Esophagus squamous epithelium (tissue), 5 donors: Measurements from ENCODE around the gene CADPS. TPM values are rescaled to one million over a fixed set of nuclear protein-coding genes. Genes with fewer than 3 reads are reported as not detected.

Source experiments
- DNase-seq: peaks from one replicate; lab custom pipeline; 2025; lab: John Stamatoyannopoulos, UW
- H3K27ac ChIP-seq, 4 donors: fragments of 200-600 bp; sonication (generic); one replicate each; pipeline ENCODE4 v1.5.1; 2016 to 2019; ENCODE audit warnings: mild to moderate bottlenecking in 1 of 4
- H3K27me3 ChIP-seq, 4 donors: fragments of 200-600 bp; sonication (generic); 1 replicate in 3 of 4; 2 replicates in 1 of 4; pipeline versions ENCODE4 v1.5.1 to v1.6.0; 2017 to 2021; ENCODE audit warnings: antibody characterized with exemption in 1 of 4
- H3K36me3 ChIP-seq, 3 donors: fragments of 200-600 bp; sonication (generic); one replicate each; pipeline ENCODE4 v1.5.1; 2016 to 2019
- H3K4me1 ChIP-seq, 3 donors: fragments of 200-600 bp; sonication (generic); one replicate each; pipeline ENCODE4 v1.5.1; 2017 to 2019
- H3K4me3 ChIP-seq, 4 donors: fragments of 200-600 bp; sonication (generic); 1 replicate in 3 of 4; 2 replicates in 1 of 4; pipeline ENCODE4 v1.5.1; 2016 to 2019; ENCODE audit warnings: mild to moderate bottlenecking in 2 of 4, moderate library complexity in 1 of 4
- H3K9me3 ChIP-seq, 3 donors: fragments of 200-600 bp; sonication (generic); one replicate each; pipeline ENCODE4 v1.5.1; 2016 to 2019
- POLR2A ChIP-seq, 4 donors: fragments of 450-650 bp; IDR thresholded peaks; one replicate each; pipeline ENCODE4 v1.6.1; 2017; ENCODE audit warnings: antibody characterized with exemption in 4 of 4, mild to moderate bottlenecking in 4 of 4, moderate library complexity in 3 of 4
- WGBS, 2 donors: methylation state at CpG; one replicate each; pipeline ENCODE4 v1.1.5; 2018; 5-methylcytosine and 5-hydroxymethylcytosine counted together
- intact Hi-C: fragments of 100-400 bp; cut with DNase I; formaldehyde crosslinking; loops from one replicate; pipeline ENCODE4 v1.15.0; 2022
- total RNA-seq, 4 donors: library from RNA; depleted of rRNA; stranded (reverse); fragments of >200 nt; gene quantifications; one replicate each; pipeline ENCODE4 v1.1.0, GENCODE V29; 2016
- TF ChIP-seq, protein P1 (sequence below), 6 experiments: fragments of 450-650 bp in 4 of 6; fragments of 200-600 bp in 2 of 6; sonication (generic) in 2 of 6; IDR thresholded peaks; one replicate each; pipeline ENCODE4 v1.5.1; 2016 to 2019; ENCODE audit warnings: antibody characterized with exemption in 6 of 6, mild to moderate bottlenecking in 4 of 6, moderate library complexity in 4 of 6
- donor health status: DM: yes; HTN: yes; CAD: no.

CADPS gene
- total RNA-seq, 4 donors from 2014 or later: 0.09 to 4.8 TPM; not detected in 2

DNA sequence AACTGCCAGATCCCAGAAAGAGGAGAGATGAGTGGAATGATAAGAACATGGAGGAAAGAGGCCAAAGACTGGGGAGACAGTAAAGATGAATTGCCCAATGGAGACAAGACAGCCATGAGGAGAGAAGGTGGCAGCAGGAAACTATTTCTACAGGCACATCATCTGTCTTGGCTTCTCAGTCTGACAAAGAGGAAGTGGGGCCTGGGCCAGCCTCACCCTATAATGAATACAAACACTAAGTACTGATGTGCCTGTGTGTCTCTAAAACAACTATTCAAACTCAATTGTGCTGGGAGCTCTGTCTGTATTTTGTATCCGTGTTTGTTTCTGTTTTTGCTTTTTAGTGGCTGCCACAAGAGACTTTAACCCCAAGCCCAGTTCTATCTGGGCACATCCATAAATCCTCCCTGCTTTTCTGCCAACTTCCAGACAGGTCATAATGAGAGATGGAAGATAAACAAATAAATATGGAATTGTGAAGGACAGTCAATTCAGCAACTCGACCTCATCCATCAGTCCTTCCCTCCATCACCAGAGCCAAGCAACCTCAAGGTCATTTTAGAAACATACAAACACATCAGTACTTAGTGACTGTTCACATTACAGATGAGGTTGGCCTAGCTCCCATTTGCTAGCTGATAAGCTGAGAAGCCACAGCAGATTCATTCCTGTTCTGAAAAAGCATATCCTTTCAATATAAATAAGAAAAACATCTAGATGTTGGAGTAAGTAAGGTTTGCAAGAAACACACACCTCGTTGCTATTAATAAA lies 116.7 kb downstream of the CADPS start:
- WGBS, 2 donors: 39 to 48% methylated on average over 3 of the region's 3 CpGs
- no peak for DNase-seq
- H3K36me3 ChIP-seq: no peaks in the 10 kb centered on the region
- H3K9me3 ChIP-seq: no peaks in the 10 kb centered on the region
- TF ChIP-seq POLR2A (IDR thresholded peaks at IDR 0.05): no peak
- intact Hi-C loops: no loop called here
- no peaks in the 10 kb centered on the region for H3K27me3 ChIP-seq
- no peak overlapping the region for H3K27ac ChIP-seq
- H3K4me3 ChIP-seq: no peak overlapping the region
- H3K4me1 ChIP-seq: no peaks in the 10 kb centered on the region

DNA sequence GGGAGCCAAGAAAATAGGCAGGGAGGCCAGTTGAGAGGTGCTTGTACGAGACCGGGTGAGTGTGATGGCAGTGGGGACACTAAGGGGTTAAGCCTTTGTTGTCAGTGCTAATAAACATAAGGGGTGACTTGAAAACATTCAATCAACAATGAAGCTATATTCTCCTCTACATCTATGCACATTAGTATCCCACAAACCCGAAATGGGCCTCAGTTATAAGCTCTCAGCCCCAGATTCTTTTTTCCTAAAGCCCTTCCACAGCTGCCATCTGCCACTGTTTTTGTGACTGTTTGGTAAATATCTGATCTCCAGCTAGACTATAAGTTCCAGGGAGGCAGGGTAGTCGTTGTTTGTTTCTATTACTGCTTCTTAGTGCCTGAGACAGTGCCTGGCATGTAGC lies 118.2 kb downstream of the CADPS start:
- no peaks in the 10 kb centered on the region for H3K9me3 ChIP-seq
- 59 to 62% methylated on average over 4 of the region's 4 CpGs for WGBS, 2 donors
- DNase-seq: no peak
- no peak for TF ChIP-seq POLR2A (IDR thresholded peaks at IDR 0.05)
- TF ChIP-seq, protein P1, sequence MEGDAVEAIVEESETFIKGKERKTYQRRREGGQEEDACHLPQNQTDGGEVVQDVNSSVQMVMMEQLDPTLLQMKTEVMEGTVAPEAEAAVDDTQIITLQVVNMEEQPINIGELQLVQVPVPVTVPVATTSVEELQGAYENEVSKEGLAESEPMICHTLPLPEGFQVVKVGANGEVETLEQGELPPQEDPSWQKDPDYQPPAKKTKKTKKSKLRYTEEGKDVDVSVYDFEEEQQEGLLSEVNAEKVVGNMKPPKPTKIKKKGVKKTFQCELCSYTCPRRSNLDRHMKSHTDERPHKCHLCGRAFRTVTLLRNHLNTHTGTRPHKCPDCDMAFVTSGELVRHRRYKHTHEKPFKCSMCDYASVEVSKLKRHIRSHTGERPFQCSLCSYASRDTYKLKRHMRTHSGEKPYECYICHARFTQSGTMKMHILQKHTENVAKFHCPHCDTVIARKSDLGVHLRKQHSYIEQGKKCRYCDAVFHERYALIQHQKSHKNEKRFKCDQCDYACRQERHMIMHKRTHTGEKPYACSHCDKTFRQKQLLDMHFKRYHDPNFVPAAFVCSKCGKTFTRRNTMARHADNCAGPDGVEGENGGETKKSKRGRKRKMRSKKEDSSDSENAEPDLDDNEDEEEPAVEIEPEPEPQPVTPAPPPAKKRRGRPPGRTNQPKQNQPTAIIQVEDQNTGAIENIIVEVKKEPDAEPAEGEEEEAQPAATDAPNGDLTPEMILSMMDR (IDR thresholded peaks at IDR 0.05): no peak
- no peaks in the 10 kb centered on the region for H3K4me1 ChIP-seq
- intact Hi-C loops: no loop called here
- H3K27ac ChIP-seq: no peak overlapping the region
- no peaks in the 10 kb centered on the region for H3K36me3 ChIP-seq
- no peak overlapping the region for H3K4me3 ChIP-seq
- no peaks in the 10 kb centered on the region for H3K27me3 ChIP-seq

DNA sequence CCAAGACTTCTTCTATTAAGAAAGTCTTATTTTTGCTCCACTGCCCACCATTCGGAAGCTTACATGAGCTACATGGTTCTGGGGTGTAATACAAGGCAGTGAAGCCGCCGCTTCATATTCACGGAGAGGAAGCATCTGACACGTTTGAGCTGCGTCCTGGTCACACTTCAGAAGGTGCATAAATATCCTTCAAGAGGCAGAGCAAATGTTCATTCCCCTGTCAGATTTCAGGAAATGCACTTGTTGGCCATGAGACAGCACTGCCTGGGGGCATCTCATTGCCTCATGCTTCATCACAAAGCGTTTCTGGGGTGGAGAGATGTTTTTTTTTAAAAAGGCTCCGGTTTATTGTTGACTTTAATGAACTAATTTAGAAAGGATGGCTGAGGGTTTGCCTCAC lies 119.9 kb downstream of the CADPS start:
- DNase-seq: no peak

DNA sequence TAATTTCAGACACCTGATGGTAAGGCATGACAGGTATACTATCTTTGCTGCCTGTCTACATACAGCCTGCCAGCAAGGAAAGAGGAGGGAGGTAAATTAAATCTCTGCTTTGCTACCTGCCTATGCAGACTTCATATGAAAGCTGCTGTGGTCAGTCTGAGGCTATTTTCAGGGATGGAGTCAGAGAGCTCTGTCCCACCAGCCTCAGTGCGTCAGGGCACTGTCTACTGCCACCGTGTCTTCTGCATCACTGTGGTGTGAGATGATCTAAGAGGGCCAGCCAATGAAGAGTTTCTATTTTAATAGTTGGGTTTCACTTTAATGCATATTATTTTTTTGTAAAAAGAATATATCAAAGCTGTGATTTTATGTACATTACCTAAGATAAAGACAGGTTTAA lies 125.6 kb downstream of the CADPS start:
- no peaks in the 10 kb centered on the region for H3K4me1 ChIP-seq
- H3K9me3 ChIP-seq: no peaks in the 10 kb centered on the region
- 52 to 79% methylated on average over 2 of the region's 2 CpGs for WGBS, 2 donors
- TF ChIP-seq, protein P1 (IDR thresholded peaks at IDR 0.05): no peak
- no peak for TF ChIP-seq POLR2A (IDR thresholded peaks at IDR 0.05)
- no peak for DNase-seq
- intact Hi-C loops: no loop called here
- no peak overlapping the region for H3K27ac ChIP-seq
- no peaks in the 10 kb centered on the region for H3K27me3 ChIP-seq
- no peak overlapping the region for H3K4me3 ChIP-seq
- no peaks in the 10 kb centered on the region for H3K36me3 ChIP-seq

More for the DNA sequence above, 119.9 kb downstream of the CADPS start:
- no peak overlapping the region for H3K27ac ChIP-seq
- intact Hi-C loops: no loop called here
- H3K4me3 ChIP-seq: no peak overlapping the region
- no peaks in the 10 kb centered on the region for H3K9me3 ChIP-seq
- WGBS, 2 donors: 31 to 49% methylated on average over 7 to 8 of the region's 8 CpGs
- H3K27me3 ChIP-seq: no peaks in the 10 kb centered on the region
- H3K4me1 ChIP-seq: no peaks in the 10 kb centered on the region
- no peak for TF ChIP-seq POLR2A (IDR thresholded peaks at IDR 0.05)
- TF ChIP-seq, protein P1 (IDR thresholded peaks at IDR 0.05): no peak
- no peaks in the 10 kb centered on the region for H3K36me3 ChIP-seq

DNA sequence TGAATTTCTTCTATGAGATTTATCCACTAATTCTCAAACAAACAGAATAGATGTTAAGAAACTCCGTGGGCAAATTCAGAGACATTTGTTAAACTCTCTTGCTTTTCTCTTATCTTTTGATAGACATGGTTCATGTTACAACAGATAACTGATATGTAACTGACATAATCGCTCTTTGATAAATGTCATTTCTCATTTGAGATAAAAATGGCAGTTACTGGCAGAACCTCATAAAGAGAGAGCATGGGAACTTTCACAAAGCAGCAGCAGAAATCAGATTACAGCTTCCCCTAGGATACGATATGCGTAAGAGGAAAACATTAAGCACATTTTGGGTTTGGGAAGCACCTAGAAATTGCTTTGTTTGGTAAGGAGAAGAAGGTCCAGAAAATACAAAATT lies 126.1 kb downstream of the CADPS start:
- intact Hi-C loops: no loop called here
- Histone ChIP-seq H3K9me3 (no peaks in the 10 kb centered on the region), H3K27ac (no peak overlapping the region), H3K36me3 (no peaks in the 10 kb centered on the region), H3K27me3 (no peaks in the 10 kb centered on the region), H3K4me3 (no peak overlapping the region), H3K4me1 (no peaks in the 10 kb centered on the region)
- TF ChIP-seq POLR2A (IDR thresholded peaks at IDR 0.05): no peak
- TF ChIP-seq, protein P1 (IDR thresholded peaks at IDR 0.05): no peak
- 70% methylated on average over 4 of the region's 4 CpGs for WGBS, 2 donors
- DNase-seq: no peak
